ENCODE measurements around the gene FOXP4. TPM values are rescaled to one million over a fixed set of nuclear protein-coding genes. Genes with fewer than 3 reads are reported as not detected.

FOXP4 gene
- total RNA-seq, 1 donor = 2.2 TPM

- no peak for TF ChIP-seq CTCF (IDR thresholded peaks at IDR 0.05; ENCODE audit: insufficient read depth, low read depth, low read length)
- no peak for DNase-seq (ENCODE audit: low read depth)
- no peak overlapping the region for H3K4me3 ChIP-seq (ENCODE audit: low read depth, low read length)
Observed at GRCh38 chr6:41637194-41638001, 91.2 kb downstream of the FOXP4 start.

GRCh38 chr6:41638002-41638934 lies 92.1 kb downstream of the FOXP4 start, which contains the start of gene MDFI:
TSS of gene MDFI (plus strand) at chr6:41638468. CDS start at chr6:41638750, 282 bp downstream.
- H3K4me3 ChIP-seq (ENCODE audit: low read depth, low read length) = peak within 1 kb of the TSS; percentile 23
- no peak for DNase-seq (ENCODE audit: low read depth)

GRCh38 chr6:41638935-41639808 lies 93.0 kb downstream of the FOXP4 start:
- TF ChIP-seq CTCF (IDR thresholded peaks at IDR 0.05; ENCODE audit: insufficient read depth, low read depth, low read length) = no peak
- peak; percentile 7 for DNase-seq (ENCODE audit: low read depth)
- H3K4me3 ChIP-seq (ENCODE audit: low read depth, low read length) = peak overlapping the region; percentile 23

More at GRCh38 chr6:41638002-41638934, 92.1 kb downstream of the FOXP4 start, which contains the start of gene MDFI:
- TF ChIP-seq CTCF (IDR thresholded peaks at IDR 0.05; ENCODE audit: insufficient read depth, low read depth, low read length) = no peak

GRCh38 chr6:41639809-41640371 lies 93.7 kb downstream of the FOXP4 start:
- no peak for DNase-seq (ENCODE audit: low read depth)
- H3K4me3 ChIP-seq (ENCODE audit: low read depth, low read length) = no peak overlapping the region
- TF ChIP-seq CTCF (IDR thresholded peaks at IDR 0.05; ENCODE audit: insufficient read depth, low read depth, low read length) = no peak

- TF ChIP-seq CTCF (IDR thresholded peaks at IDR 0.05; ENCODE audit: insufficient read depth, low read depth, low read length) = no peak
- no peak for DNase-seq (ENCODE audit: low read depth)
- no peak overlapping the region for H3K4me3 ChIP-seq (ENCODE audit: low read depth, low read length)
Observed at GRCh38 chr6:41640426-41640825, 94.2 kb downstream of the FOXP4 start.
